Left lung (tissue), 10 donors: ENCODE measurements around the gene MARCO. TPM values are rescaled to one million over a fixed set of nuclear protein-coding genes. Genes with fewer than 3 reads are reported as not detected.

Experiments used
- ATAC-seq: fragments of 200-7000 bp; cut with Tn5 transposase; one replicate; pipeline ENCODE4 v1.9.1; 2020; ENCODE audit warnings: moderate library complexity
- DNase-seq, 4 donors: peaks; one replicate each; pipeline ENCODE4 v3.0.0-alpha.2; 2013 to 2020
- H3K27ac ChIP-seq, 2 donors: fragments of 200-600 bp; sonication (generic) in 1 of 2; one replicate each; pipeline versions ENCODE4 v1.5.0 to v1.8.0; 2020 to 2021
- H3K27me3 ChIP-seq, 2 donors: fragments of 200-600 bp; sonication (generic) in 1 of 2; one replicate each; pipeline versions ENCODE4 v1.5.0 to v1.8.0; 2020 to 2021
- H3K36me3 ChIP-seq, 2 donors: fragments of 200-600 bp; sonication (generic) in 1 of 2; one replicate each; pipeline versions ENCODE4 v1.5.0 to v1.8.0; 2020 to 2021
- H3K4me1 ChIP-seq, 2 donors: fragments of 200-600 bp; one replicate each; pipeline ENCODE4 v1.8.0; 2021
- H3K4me3 ChIP-seq, 2 donors: fragments of 200-600 bp; sonication (generic) in 1 of 2; one replicate each; pipeline versions ENCODE4 v1.5.0 to v1.8.0; 2020 to 2021; ENCODE audit warnings: mild to moderate bottlenecking in 1 of 2
- H3K9me3 ChIP-seq, 2 donors: fragments of 200-600 bp; sonication (generic) in 1 of 2; one replicate each; pipeline versions ENCODE4 v1.5.0 to v1.8.0; 2020 to 2021
- intact Hi-C, 2 donors: fragments of 100-400 bp; cut with DNase I; formaldehyde crosslinking; loops; one replicate each; pipeline versions ENCODE4 v1.11.2 to v1.14.2; 2022
- polyA plus RNA-seq, 6 donors: library from polyadenylated mRNA; unstranded; fragments of 120-200 nt; gene quantifications; one replicate each; pipeline ENCODE4 v1.2.1, GENCODE V29; 2013; ENCODE audit not compliant: insufficient read length in 6 of 6
- total RNA-seq, 2 donors: library from RNA; stranded (reverse); fragmentation: NEBNext Ultra II Directional; extraction: Animal tissue kit (Norgen Biotek cat#: 25700); gene quantifications; one replicate each; pipeline ENCODE4 v1.2.1, GENCODE V29; 2021
- TF ChIP-seq, protein P1 (sequence below), 2 donors: fragments of 200-600 bp; sonication (generic) in 1 of 2; IDR thresholded peaks; one replicate each; pipeline versions ENCODE4 v1.5.0 to v1.8.0; 2021; ENCODE audit warnings: antibody characterized with exemption in 2 of 2
- donor health status: DM: no; HTN: yes; CAD: no.
- donor health status: DM: no; HTN: no; CAD: no.

Gene MARCO
- total and polyA plus RNA-seq, 8 donors, result 0.10 to 425 (median 0.35) TPM; not detected in 1

DNA sequence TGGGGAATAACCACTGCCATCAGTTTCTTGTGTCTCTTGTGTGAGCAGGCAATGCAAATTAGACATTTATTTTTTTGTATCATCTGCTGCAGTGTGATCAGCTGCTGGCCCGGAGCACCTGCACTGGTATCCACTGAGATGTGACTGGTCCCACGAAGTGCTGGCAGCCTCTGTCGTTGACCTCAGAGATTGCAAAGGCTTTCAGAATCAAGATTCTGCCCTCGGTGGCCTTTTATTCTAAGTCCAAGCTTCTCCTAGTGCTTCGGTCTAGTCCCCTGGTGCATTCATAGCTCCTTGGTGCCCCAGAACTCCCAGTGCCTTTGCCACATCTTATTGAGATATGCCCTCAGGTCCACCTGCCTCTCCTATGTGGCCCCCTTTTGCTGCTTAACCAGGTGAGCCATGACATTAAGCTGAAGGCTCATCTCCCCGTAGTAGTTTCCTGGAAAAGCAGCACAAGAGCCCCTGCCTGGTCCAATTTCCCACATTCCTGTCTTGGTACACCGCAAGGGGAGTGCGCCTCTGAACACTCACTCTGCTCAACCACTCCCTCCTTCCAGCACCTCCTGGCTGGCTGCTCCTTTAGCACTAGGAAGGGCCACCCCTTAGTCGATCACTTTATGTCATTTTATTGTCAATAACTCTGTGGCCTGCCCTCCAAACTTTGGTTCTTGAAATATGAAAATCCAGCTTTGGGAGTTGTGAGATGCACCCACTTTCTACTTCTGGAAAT, 27.1 kb upstream of the MARCO start:
- Histone ChIP-seq H3K27ac (peak overlapping the region in 1 of 2 donors; percentile 55), H3K36me3 (no peaks in the 10 kb centered on the region), H3K4me3 (no peak overlapping the region), H3K4me1 (no peaks in the 10 kb centered on the region), H3K9me3 (no peaks in the 10 kb centered on the region), H3K27me3 (no peaks in the 10 kb centered on the region)
- DNase-seq (no peak), ATAC-seq (no peak)
- TF ChIP-seq, protein P1, sequence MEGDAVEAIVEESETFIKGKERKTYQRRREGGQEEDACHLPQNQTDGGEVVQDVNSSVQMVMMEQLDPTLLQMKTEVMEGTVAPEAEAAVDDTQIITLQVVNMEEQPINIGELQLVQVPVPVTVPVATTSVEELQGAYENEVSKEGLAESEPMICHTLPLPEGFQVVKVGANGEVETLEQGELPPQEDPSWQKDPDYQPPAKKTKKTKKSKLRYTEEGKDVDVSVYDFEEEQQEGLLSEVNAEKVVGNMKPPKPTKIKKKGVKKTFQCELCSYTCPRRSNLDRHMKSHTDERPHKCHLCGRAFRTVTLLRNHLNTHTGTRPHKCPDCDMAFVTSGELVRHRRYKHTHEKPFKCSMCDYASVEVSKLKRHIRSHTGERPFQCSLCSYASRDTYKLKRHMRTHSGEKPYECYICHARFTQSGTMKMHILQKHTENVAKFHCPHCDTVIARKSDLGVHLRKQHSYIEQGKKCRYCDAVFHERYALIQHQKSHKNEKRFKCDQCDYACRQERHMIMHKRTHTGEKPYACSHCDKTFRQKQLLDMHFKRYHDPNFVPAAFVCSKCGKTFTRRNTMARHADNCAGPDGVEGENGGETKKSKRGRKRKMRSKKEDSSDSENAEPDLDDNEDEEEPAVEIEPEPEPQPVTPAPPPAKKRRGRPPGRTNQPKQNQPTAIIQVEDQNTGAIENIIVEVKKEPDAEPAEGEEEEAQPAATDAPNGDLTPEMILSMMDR (IDR thresholded peaks at IDR 0.05), result no peak
- intact Hi-C loops, result no loop called here

DNA sequence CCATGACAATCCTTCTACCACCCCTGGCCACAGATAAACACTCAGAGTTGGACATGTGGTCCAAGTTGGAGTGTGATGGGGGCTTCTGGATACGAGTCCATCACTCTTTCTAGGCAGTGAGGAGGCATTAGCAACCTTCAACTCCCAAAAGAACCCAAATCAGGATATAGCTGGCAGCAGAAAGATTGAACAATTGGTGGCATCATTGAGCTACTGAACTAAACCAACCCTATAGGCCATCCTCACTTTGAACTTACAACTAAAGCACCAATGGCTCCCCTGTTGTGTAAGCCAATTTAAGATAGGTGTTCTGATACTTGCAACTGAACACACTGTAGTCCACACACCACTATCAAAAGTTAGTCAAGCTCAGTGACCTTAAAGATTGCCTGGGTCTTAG, 24.0 kb upstream of the MARCO start:
- Histone ChIP-seq H3K4me3 (no peak overlapping the region), H3K36me3 (no peaks in the 10 kb centered on the region), H3K27me3 (no peaks in the 10 kb centered on the region), H3K27ac (no peak overlapping the region), H3K4me1 (no peaks in the 10 kb centered on the region), H3K9me3 (no peaks in the 10 kb centered on the region)
- ATAC-seq (no peak), DNase-seq (no peak)
- intact Hi-C loops, result no loop called here
- TF ChIP-seq, protein P1 (IDR thresholded peaks at IDR 0.05), result no peak

GRCh38 chr2:118921646-118922045, 20.3 kb upstream of the MARCO start:
- TF ChIP-seq, protein P1 (IDR thresholded peaks at IDR 0.05), result no peak
- no peaks in the 10 kb centered on the region for H3K36me3 ChIP-seq
- peaks cover 0 to 14% of the 10 kb centered on the region in 2 donors for H3K4me1 ChIP-seq
- H3K4me3 ChIP-seq, result no peak overlapping the region
- no peaks in the 10 kb centered on the region for H3K27me3 ChIP-seq
- no peak for DNase-seq
- no peak overlapping the region for H3K27ac ChIP-seq
- intact Hi-C loops, result no loop called here
- H3K9me3 ChIP-seq, result no peaks in the 10 kb centered on the region
- ATAC-seq, result no peak

DNA sequence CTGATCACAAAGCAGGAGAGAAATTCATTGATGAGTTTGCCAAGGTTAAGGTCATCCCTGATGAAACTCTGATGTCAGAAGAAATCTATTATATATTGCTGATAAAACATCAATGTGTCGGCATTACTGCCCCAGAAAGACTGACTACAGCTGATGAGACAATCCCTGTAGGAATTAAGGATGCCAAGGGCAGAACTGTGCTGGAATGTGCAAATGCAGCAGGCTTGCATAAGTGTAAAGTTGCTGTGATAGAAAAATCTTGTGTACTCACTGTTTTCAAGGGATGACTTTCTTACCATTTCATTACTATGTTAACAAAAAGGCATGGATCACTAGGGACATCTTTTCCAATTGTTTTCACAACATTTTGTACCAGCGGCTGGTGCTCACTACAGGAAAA, 19.7 kb upstream of the MARCO start:
- ATAC-seq, result no peak
- TF ChIP-seq, protein P1 (IDR thresholded peaks at IDR 0.05), result no peak
- peaks cover 0 to 15% of the 10 kb centered on the region in 2 donors for H3K4me1 ChIP-seq
- no peak overlapping the region for H3K4me3 ChIP-seq
- H3K27ac ChIP-seq, result no peak overlapping the region
- intact Hi-C loops, result no loop called here
- no peak for DNase-seq
- H3K27me3 ChIP-seq, result no peaks in the 10 kb centered on the region
- H3K9me3 ChIP-seq, result no peaks in the 10 kb centered on the region
- H3K36me3 ChIP-seq, result no peaks in the 10 kb centered on the region

DNA sequence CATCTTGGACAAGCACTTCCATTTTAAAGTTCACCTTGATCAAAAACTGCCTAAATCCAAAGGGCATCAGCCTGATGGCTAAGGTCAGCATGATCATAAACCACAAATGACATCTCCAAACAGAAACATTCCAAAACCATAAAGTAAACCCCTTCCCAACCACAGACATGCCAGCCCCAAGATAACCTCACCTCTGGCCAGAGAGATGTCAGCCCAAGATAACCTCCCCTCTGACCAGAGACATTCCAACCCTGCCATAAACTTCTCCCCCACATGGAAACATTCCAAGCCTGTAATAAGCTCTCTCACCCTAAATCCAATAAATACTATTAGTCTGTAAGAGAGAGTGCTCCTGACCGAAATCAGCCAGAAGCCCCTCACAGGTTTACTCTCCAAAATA, 18.6 kb upstream of the MARCO start:
- ATAC-seq, result no peak
- Histone ChIP-seq H3K9me3 (no peaks in the 10 kb centered on the region), H3K4me3 (no peak overlapping the region), H3K4me1 (peaks cover 0 to 15% of the 10 kb centered on the region in 2 donors), H3K27me3 (no peaks in the 10 kb centered on the region), H3K36me3 (no peaks in the 10 kb centered on the region), H3K27ac (no peak overlapping the region)
- intact Hi-C loops, result no loop called here
- TF ChIP-seq, protein P1 (IDR thresholded peaks at IDR 0.05), result no peak
- no peak for DNase-seq
